ENCODE data around the gene EMP3. TPM values are rescaled to one million over a fixed set of nuclear protein-coding genes. Genes with fewer than 3 reads are reported as not detected.

The EMP3 gene
- total RNA-seq, 1 donor from 2014 or later, result 309 TPM

GRCh38 chr19:48361912-48362311, 36.6 kb downstream of the EMP3 start:
- ATAC-seq (ENCODE audit: low read depth) (no peak), DNase-seq (no peak)
- H3K36me3 Mint-ChIP-seq (ENCODE audit: low read depth), result peaks cover 18% of the 10 kb centered on the region
- TF ChIP-seq CTCF (IDR thresholded peaks at IDR 0.05), result no peak
- ChIA-PET CTCF (no interaction called here), POLR2A (no interaction called here)
- no peaks in the 10 kb centered on the region for H3K27me3 Mint-ChIP-seq
- H3K9me3 Mint-ChIP-seq, result no peaks in the 10 kb centered on the region
- no peak overlapping the region for H3K27ac Mint-ChIP-seq
- no peak overlapping the region for H3K4me3 Mint-ChIP-seq
- H3K4me1 Mint-ChIP-seq, result peaks cover 19% of the 10 kb centered on the region
- intact Hi-C loops (cut with micrococcal nuclease), result loop anchor here (2.0 to 5.0 kb wide), 2 partner anchors 131 to 1135 kb away; partner anchors contain the start of gene RPS11

- intact Hi-C loops (cut with micrococcal nuclease), result loop anchor here (1.0 to 5.0 kb wide), 4 partner anchors 56 to 1134 kb away; partner anchors contain the start of gene RPS11
- Mint-ChIP-seq H3K4me1 (peaks cover 19% of the 10 kb centered on the region), H3K27ac (peak overlapping the region; percentile 93), H3K36me3 (ENCODE audit: low read depth) (peaks cover 18% of the 10 kb centered on the region), H3K4me3 (peak overlapping the region; percentile 87), H3K27me3 (no peaks in the 10 kb centered on the region), H3K9me3 (no peaks in the 10 kb centered on the region)
- peak; percentile 56 for ATAC-seq (ENCODE audit: low read depth)
- ChIA-PET POLR2A (interaction anchor here (0.6 to 3.1 kb wide), 15 partner anchors 28 to 512 kb away, joined by 3 to 48 read pairs (median 6); partner anchors contain the start of genes CARD8, EMP3, KDELR1 and PLA2G4C), CTCF (interaction anchor here (1.6 to 2.5 kb wide), 3 partner anchors 12 to 29 kb away, joined by 7 to 22 read pairs (median 14); partner anchors contain the start of gene KDELR1)
- TF ChIP-seq CTCF (IDR thresholded peaks at IDR 0.05), result no peak
- peak; percentile 83 for DNase-seq
These were observed 37.6 kb downstream of the EMP3 start for GRCh38 chr19:48362716-48363499.

GRCh38 chr19:48363500-48363809, 38.1 kb downstream of the EMP3 start:
- CTCF ChIA-PET, result interaction anchor here (0.5 to 2.5 kb wide), 7 partner anchors 12 to 399 kb away, joined by 3 to 22 read pairs (median 4); partner anchors contain the start of gene KDELR1
- Mint-ChIP-seq H3K27ac (peak overlapping the region; percentile 93), H3K36me3 (ENCODE audit: low read depth) (peaks cover 16% of the 10 kb centered on the region), H3K27me3 (no peaks in the 10 kb centered on the region), H3K4me3 (peak overlapping the region; percentile 87), H3K9me3 (no peaks in the 10 kb centered on the region), H3K4me1 (peaks cover 19% of the 10 kb centered on the region)
- POLR2A ChIA-PET, result interaction anchor here (0.5 to 3.1 kb wide), 27 partner anchors 17 to 1534 kb away, joined by 3 to 48 read pairs (median 4); partner anchors contain the start of genes CARD8, EMP3, KDELR1 and PLA2G4C
- ATAC-seq (ENCODE audit: low read depth), result peak; percentile 2
- TF ChIP-seq CTCF (IDR thresholded peaks at IDR 0.05), result no peak
- no peak for DNase-seq
- intact Hi-C loops (cut with micrococcal nuclease), result loop anchor here (1.0 to 5.0 kb wide), 4 partner anchors 56 to 1134 kb away; partner anchors contain the start of gene RPS11

GRCh38 chr19:48363810-48364597, 38.7 kb downstream of the EMP3 start, which contains the start of the genes SYNGR4 and TMEM143:
Gene SYNGR4 (plus strand): TSS chr19:48364367. CDS start chr19:48365843, 1,476 bp downstream.
Gene TMEM143 (minus strand): TSS chr19:48363940. CDS start chr19:48363920, 20 bp downstream.
- Mint-ChIP-seq H3K36me3 (ENCODE audit: low read depth) (peaks cover 10% of the 10 kb centered on the region), H3K4me1 (peaks cover 19% of the 10 kb centered on the region), H3K27ac (peak within 1 kb of the TSS; percentile 93), H3K4me3 (peak within 1 kb of the TSS; percentile 87), H3K27me3 (no peaks in the 10 kb centered on the region), H3K9me3 (no peaks in the 10 kb centered on the region)
- ChIA-PET POLR2A (interaction anchor here (0.5 to 3.1 kb wide), 33 partner anchors 17 to 1980 kb away, joined by 3 to 48 read pairs (median 4); partner anchors contain the start of genes CARD8, EMP3, KDELR1 and PLA2G4C), CTCF (interaction anchor here (0.5 to 2.5 kb wide), 7 partner anchors 13 to 399 kb away, joined by 3 to 22 read pairs (median 4); partner anchors contain the start of gene KDELR1)
- peak; percentile 93 for DNase-seq
- ATAC-seq (ENCODE audit: low read depth), result peak; percentile 92
- intact Hi-C loops (cut with micrococcal nuclease), result loop anchor here (1.0 to 5.0 kb wide), 13 partner anchors 26 to 1133 kb away; partner anchors contain the start of genes CYTH2, EMP3, GRWD1 and LIG1
- TF ChIP-seq CTCF (IDR thresholded peaks at IDR 0.05), result no peak
